Measurements from ENCODE around the gene PDLIM5. TPM values are rescaled to one million over a fixed set of nuclear protein-coding genes. Genes with fewer than 3 reads are reported as not detected.

The PDLIM5 gene
- total RNA-seq, 3 donors from 2014 or later (not counting 1 experiment from before 2014, with no cell fraction given), result 41.8 to 94.8 (median 50.5) TPM

- Mint-ChIP-seq H3K27ac (no peak overlapping the region), H3K4me1 (no peaks in the 10 kb centered on the region), H3K27me3 (ENCODE audit: low read depth in 2 of 2) (peaks cover 6 to 14% of the 10 kb centered on the region in 2 donors), H3K36me3 (no peaks in the 10 kb centered on the region), H3K9me3 (peaks cover 0 to 2% of the 10 kb centered on the region in 2 donors), H3K4me3 (no peak overlapping the region)
- Histone ChIP-seq H3K9me3 (ENCODE audit: control insufficient read depth, insufficient read depth, low read length) (no peaks in the 10 kb centered on the region), H3K36me3 (ENCODE audit: control insufficient read depth, insufficient read depth, low read length) (no peaks in the 10 kb centered on the region), H3K27me3 (ENCODE audit: control insufficient read depth, insufficient read depth, low read length) (no peaks in the 10 kb centered on the region), H3K4me3 (ENCODE audit: low read length) (no peak overlapping the region), H3K27ac (ENCODE audit: low read length) (no peak overlapping the region), H3K4me1 (ENCODE audit: control insufficient read depth, insufficient read depth, low read length) (no peaks in the 10 kb centered on the region)
- no peak for ATAC-seq
- WGBS (ENCODE audit: insufficient coverage), result 92% methylated on average over 9 of the region's 10 CpGs
- intact Hi-C loops (cut with micrococcal nuclease), result no loop called here
- no peak for DNase-seq
- no peak for TF ChIP-seq CTCF (IDR thresholded peaks at IDR 0.05)
These were observed 228.6 kb downstream of the PDLIM5 start for GRCh38 chr4:94680176-94680862.

- no peak for DNase-seq
- Histone ChIP-seq H3K36me3 (ENCODE audit: control insufficient read depth, insufficient read depth, low read length) (no peaks in the 10 kb centered on the region), H3K27ac (ENCODE audit: low read length) (no peak overlapping the region), H3K27me3 (ENCODE audit: control insufficient read depth, insufficient read depth, low read length) (no peaks in the 10 kb centered on the region), H3K4me3 (ENCODE audit: low read length) (no peak overlapping the region), H3K9me3 (ENCODE audit: control insufficient read depth, insufficient read depth, low read length) (no peaks in the 10 kb centered on the region), H3K4me1 (ENCODE audit: control insufficient read depth, insufficient read depth, low read length) (no peaks in the 10 kb centered on the region)
- no peak for TF ChIP-seq CTCF (IDR thresholded peaks at IDR 0.05)
- peaks cover 0 to 3% of the 10 kb centered on the region in 2 donors for H3K27me3 Mint-ChIP-seq (ENCODE audit: low read depth in 2 of 2)
- no peak overlapping the region for H3K4me3 Mint-ChIP-seq
- no peaks in the 10 kb centered on the region for H3K9me3 Mint-ChIP-seq
- intact Hi-C loops (cut with micrococcal nuclease), result no loop called here
- no peaks in the 10 kb centered on the region for H3K4me1 Mint-ChIP-seq
- no peaks in the 10 kb centered on the region for H3K36me3 Mint-ChIP-seq
- WGBS (ENCODE audit: insufficient coverage), result 93% methylated on average over 4 of the region's 5 CpGs
- ATAC-seq, result no peak
- H3K27ac Mint-ChIP-seq, result no peak overlapping the region
These were observed 234.3 kb downstream of the PDLIM5 start for GRCh38 chr4:94686086-94686485.

- ATAC-seq (no peak), DNase-seq (no peak)
- no peaks in the 10 kb centered on the region for H3K4me1 Mint-ChIP-seq
- no peak overlapping the region for H3K27ac Mint-ChIP-seq
- H3K4me3 Mint-ChIP-seq, result no peak overlapping the region
- TF ChIP-seq CTCF (IDR thresholded peaks at IDR 0.05), result no peak
- H3K36me3 ChIP-seq (ENCODE audit: control insufficient read depth, insufficient read depth, low read length), result no peaks in the 10 kb centered on the region
- no peaks in the 10 kb centered on the region for H3K9me3 ChIP-seq (ENCODE audit: control insufficient read depth, insufficient read depth, low read length)
- no peak overlapping the region for H3K4me3 ChIP-seq (ENCODE audit: low read length)
- H3K27me3 ChIP-seq (ENCODE audit: control insufficient read depth, insufficient read depth, low read length), result no peaks in the 10 kb centered on the region
- no peaks in the 10 kb centered on the region for H3K9me3 Mint-ChIP-seq
- no peaks in the 10 kb centered on the region for H3K36me3 Mint-ChIP-seq
- no peaks in the 10 kb centered on the region for H3K4me1 ChIP-seq (ENCODE audit: control insufficient read depth, insufficient read depth, low read length)
- peaks cover 0 to 3% of the 10 kb centered on the region in 2 donors for H3K27me3 Mint-ChIP-seq (ENCODE audit: low read depth in 2 of 2)
- H3K27ac ChIP-seq (ENCODE audit: low read length), result no peak overlapping the region
- intact Hi-C loops (cut with micrococcal nuclease), result no loop called here
- WGBS (ENCODE audit: insufficient coverage), result 64% methylated on average over 3 of the region's 4 CpGs
These were observed 237.6 kb downstream of the PDLIM5 start for GRCh38 chr4:94689155-94689860.

Data from natural killer cell (primary cell).